NCI-H2081 treated with DMSO at 0.1 percent for 48 hours (cell line): Measurements from ENCODE around the gene CEACAM19.

Experiments used
- DNase-seq: peaks from one replicate; lab custom pipeline; 2025; lab: John Stamatoyannopoulos, UW

Gene CEACAM19

DNA sequence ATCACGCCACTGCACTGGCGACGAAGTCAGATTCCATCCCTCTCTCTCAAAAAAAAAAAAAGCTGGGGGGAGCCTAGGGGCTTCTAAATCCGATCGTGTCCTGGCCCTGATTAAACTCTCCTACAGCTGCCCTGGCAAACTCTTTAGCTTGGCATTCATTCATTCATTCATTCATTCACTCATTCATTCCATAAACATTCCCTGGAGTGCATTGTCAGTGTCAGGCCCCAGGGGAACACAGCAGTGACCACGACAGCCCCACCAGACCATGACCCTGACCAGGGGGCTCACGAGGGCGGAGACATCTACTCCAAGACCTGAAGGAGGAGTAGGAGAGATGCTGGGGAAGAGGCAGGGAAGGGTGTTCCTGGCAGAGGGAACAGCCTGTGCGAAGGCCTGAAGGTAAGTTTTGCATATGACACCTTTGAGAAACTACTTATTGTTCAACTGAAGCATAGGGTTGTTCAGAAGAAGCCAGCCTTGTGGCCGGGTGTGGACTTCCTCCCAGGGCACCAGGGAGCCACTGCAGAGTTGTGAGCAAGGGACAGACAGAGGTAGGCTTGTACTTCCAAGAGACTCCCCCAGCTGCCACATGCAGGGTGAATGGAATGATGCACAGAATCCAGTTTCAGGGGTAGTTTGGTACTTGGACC lies 52.1 kb downstream of the CEACAM19 start:
- DNase-seq: no peak

DNA sequence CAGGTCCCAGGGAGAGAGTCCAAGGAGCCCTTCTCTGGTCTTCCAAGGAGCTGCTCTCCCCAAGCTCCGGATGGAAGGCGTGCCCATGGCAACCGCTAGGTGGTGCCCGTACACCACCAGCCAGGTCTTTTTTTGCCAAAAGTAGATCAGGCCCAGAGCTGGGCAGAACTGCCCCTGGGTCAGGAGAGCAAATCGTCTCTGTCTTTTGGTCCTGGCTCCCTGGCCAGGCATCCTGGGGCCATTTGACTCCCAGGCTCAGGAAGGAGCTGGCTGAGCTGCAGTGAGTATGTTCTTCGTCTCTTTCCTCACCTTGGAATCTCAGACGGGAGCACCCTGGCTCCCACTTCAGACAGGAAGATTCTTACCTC lies 52.7 kb downstream of the CEACAM19 start:
- no peak for DNase-seq

DNA sequence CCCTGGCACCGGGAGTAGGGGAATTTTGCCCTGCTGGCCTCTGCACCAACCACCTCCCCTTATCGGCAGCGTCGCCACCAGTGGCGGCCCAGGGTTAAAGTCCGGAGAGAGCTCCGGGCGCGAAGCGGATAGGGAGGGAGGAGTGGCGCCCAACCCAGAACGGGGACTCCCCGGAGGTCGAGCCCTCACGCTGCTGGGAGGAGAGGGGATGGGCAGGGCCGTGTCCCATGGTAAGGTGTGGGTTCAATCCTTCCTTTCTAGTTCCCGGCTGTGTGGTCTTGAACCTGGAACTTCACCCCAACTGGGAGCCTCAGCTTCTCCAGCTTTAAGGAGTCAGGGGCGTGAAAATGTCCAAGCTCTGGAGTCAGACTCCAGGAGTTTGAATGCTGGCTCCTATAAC lies 54.0 kb downstream of the CEACAM19 start:
- no peak for DNase-seq

DNA sequence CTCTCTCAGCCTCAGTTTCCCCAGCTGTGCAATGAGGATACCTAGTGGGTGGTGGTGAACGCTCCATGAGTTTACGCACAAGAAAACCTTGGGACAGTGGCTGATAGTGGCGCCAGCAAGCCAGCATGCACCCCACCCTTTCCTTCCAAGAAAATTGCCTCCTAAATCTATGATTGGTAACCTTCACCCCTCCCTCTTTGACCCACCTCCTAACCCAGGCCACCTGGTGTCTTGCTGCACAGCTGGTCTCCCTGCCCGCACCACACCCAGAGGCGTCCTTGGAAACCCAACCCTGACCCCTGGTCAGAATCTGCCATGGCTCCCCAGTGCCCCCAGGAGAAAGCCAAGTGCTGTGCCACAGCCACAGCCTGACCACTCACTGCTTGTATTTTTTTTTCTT lies 54.4 kb downstream of the CEACAM19 start:
- no peak for DNase-seq

DNA sequence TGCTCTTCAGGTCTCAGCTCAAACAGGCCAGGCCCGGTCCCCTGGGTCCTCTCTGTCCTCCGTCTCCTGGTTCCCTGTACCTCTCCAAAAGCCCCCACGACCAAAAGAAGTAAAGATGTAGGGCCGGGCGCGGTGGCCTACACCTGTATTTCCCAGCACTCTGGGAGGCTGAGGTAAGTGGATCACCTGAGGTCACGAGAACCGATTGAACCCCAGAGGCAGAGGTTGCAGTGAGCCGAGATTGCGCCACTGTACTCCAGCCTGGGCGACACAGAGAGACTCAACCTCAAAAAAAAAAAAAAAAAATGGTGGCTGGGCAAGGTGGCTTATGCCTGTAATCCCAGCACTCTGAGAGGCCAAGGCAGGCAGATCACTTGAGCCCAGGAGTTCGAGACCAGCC lies 55.2 kb downstream of the CEACAM19 start:
- DNase-seq: no peak

DNA sequence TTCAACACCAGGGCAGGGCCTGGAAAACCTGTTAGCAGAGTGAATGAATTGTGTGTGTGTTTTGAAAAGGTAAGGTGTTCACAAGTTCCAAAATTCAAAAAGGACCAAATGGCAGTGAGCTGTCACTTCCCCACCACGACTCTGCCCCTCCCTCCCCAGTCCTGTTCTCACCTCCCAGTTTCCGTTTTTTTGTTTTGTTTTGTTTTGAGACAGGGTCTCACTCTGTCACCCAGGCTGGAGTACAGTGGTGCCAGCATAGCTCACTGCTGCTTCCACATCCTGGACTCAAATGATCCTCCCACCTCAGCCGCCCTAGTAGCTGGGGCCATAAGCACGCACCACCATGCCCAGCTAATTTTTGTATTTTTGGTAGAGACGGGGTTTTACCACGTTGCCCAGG lies 56.9 kb downstream of the CEACAM19 start:
- DNase-seq: no peak

DNA sequence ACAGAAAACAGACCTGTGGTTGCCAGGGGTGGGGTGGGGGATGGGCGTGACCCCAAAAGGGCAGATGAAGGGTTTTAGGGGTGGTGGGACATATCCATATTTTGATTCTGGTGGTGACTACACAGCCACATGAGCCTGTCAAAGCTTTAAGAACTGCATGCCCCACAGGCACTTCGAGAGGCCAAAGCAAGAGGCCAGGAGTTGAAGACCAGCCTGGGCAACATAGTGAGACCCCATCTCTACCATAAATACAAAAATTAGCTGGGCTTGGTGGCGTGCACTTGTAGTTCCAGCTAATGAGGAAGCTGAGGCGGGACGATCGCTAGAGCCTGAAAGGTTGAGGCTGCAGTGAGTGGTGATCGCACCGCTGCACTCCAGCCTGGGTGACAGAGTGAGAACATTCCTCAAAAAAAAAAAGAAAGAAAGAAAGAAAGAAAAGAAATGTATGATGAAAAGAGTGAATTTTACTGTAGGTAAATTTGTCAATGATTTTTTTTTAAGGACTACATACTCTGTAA lies 58.3 kb downstream of the CEACAM19 start:
- DNase-seq: no peak

DNA sequence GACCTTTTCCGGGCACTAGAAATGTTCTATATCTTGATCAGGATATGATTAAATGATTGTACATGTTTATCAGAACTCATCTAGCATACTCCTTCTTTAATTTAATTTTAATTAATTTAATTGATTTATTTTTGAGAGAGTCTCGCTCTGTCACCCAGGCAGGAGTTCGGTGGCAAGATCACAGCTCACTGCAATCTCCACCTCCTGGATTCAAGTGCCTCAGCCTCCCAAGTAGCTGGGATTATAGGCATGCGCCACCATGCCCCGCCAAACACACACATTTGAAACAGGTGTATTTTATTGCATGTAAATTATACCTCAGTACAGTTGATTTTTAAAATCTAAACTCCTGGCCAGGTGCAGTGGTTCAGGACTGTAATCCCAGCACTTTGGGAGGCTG lies 59.8 kb downstream of the CEACAM19 start:
- no peak for DNase-seq

DNA sequence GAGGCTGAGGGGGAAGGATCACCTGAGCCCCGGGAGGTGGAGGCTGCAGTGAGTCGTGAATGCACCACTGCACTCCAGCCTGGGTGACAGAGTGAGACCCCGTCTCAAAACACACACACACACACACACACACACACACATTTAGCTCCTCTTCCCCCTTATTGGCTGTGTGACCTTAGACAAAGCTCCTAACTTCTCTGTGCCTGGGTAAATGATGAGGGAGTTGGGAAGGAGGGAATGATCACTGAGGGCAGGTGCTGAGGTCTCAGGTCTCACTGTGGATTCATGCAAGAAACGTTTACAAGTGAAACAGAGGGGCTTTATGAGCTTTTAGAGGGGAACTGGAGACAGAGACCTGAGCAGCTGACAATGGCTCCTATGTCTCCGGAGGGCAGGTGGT lies 60.3 kb downstream of the CEACAM19 start:
- DNase-seq: no peak

DNA sequence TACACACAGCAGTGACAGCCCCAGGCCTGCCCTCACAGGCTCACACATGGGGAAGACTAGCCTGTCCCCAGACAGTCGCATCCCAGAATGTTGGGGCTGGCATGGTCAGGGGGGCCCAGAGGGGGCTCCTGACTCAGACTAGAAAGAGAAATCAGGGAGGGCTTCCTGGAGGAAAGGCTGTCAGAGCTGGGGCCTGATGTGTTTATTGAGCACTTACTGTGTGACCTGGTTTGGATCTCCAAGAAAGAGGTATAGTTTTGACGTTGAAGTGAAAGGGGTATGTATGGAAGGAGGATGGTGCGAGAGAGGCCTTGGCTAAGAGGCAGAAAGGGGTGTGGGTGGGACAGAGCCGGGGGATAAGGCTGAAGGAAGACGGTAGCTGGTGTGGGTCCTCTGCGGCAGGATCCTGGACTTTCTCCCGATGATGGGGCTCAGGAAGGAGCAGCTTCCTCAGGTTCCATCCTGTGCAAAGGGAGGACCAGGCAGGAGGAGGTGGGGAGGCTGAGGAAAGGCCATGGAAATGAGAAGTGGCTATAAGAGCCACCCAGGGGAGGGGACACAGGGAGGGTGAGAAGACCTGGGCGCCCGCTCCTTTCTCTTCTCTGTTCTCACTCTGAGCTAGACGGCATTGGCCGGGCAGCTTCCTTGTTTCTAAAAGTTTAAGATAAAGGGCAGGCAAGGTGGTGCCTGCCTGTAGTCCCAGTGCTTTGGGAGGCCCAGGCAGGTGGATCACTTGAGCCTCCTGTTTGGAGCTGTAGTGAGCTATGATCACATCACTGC lies 61.1 kb downstream of the CEACAM19 start:
- no peak for DNase-seq
